Measurements from ENCODE around the gene LIN7A.

The LIN7A gene

DNA sequence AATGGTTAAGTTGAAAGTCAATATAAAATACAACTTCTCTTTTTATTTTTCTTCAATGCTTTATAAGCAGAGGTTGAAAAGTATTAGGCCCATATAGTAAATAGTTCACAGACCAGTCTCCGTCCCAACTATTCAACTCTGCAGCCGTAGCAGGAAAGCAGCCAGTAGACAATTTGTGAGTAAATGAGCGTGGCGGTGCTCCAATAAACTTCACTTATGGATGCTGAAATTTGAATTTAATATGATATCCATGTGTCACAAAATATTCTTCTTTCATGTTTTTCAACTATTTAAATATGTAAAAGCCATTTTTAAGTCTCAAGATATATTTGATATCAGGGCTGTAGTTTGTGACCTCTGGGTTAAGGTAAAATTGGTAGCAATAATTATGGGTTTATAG lies 17.7 kb downstream of the LIN7A start:
- DNase-seq (ENCODE audit: extremely low read depth, insufficient read length) = no peak
- H3K36me3 ChIP-seq (ENCODE audit: control insufficient read depth, insufficient read depth, low read length) = no peaks in the 10 kb centered on the region
- TF ChIP-seq, protein P1, sequence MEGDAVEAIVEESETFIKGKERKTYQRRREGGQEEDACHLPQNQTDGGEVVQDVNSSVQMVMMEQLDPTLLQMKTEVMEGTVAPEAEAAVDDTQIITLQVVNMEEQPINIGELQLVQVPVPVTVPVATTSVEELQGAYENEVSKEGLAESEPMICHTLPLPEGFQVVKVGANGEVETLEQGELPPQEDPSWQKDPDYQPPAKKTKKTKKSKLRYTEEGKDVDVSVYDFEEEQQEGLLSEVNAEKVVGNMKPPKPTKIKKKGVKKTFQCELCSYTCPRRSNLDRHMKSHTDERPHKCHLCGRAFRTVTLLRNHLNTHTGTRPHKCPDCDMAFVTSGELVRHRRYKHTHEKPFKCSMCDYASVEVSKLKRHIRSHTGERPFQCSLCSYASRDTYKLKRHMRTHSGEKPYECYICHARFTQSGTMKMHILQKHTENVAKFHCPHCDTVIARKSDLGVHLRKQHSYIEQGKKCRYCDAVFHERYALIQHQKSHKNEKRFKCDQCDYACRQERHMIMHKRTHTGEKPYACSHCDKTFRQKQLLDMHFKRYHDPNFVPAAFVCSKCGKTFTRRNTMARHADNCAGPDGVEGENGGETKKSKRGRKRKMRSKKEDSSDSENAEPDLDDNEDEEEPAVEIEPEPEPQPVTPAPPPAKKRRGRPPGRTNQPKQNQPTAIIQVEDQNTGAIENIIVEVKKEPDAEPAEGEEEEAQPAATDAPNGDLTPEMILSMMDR (IDR thresholded peaks at IDR 0.05; ENCODE audit: insufficient read depth, low read length, poor library complexity, severe bottlenecking) = no peak
- H3K27me3 ChIP-seq (replicated peaks; ENCODE audit: control insufficient read depth, insufficient read depth, low read length) = no peaks in the 10 kb centered on the region
- H3K4me3 ChIP-seq (replicated peaks; ENCODE audit: low read depth, low read length) = no peak overlapping the region

DNA sequence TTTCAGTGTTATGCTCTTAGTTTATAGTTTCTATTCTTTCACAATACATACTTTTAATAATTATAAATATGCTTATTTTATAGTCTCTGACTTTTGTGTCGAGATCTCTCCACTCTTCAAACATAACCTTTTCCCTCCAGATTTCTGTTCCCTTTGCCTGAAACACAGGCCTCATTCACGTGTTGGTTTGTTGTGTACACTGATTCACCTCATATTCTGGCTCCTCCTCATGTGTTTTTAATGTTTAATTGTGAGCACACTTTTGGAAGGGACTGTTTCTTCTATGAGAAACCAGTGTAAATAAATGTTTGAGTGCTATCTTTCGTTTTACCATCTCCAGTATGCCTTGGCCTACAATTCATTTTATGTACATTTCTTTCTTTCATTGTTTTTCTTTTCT lies 20.1 kb downstream of the LIN7A start:
- Histone ChIP-seq H3K4me3 (replicated peaks; ENCODE audit: low read depth, low read length) (no peak overlapping the region), H3K36me3 (ENCODE audit: control insufficient read depth, insufficient read depth, low read length) (no peaks in the 10 kb centered on the region), H3K27me3 (replicated peaks; ENCODE audit: control insufficient read depth, insufficient read depth, low read length) (no peaks in the 10 kb centered on the region)
- DNase-seq (ENCODE audit: extremely low read depth, insufficient read length) = no peak
- TF ChIP-seq, protein P1 (IDR thresholded peaks at IDR 0.05; ENCODE audit: insufficient read depth, low read length, poor library complexity, severe bottlenecking) = no peak

DNA sequence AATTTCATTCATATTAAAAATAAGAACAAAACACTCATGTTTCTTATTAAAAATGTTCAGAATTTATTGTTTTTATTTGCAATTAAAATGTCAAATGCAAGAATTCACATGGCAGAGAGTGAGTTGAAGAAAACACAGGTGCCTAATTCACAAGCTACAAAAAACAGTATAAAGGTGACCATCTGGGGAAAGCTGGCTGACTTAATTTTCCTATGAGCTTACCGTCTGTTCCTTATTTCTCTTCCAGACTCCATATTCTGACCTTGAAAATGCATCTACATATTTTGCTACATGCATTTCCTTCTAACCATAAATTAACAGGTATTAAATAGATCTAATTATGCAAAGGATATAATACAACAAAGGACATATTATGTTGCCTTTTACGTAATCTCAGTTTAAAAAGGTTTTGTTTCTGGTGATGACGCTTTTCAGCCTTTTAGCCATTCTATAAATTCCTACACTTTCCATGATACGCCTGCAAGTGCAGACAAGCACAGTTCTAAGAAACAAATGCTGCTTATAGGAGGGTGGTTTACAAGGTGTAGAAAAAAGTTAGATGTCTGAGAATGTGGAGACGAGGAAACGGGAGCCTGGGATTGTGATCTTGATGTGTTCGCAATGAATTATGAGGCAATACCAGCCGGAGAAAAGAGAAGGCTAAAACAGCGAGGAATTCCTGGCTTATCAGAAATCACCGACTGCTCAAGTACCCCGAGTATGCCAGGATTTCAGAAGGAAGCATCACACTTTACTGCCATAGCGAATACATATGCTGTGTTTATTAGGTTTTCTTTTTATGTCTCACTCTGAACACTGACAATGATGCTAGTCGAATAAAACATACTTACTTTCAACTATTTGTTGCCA lies 24.6 kb downstream of the LIN7A start:
- TF ChIP-seq, protein P1 (IDR thresholded peaks at IDR 0.05; ENCODE audit: insufficient read depth, low read length, poor library complexity, severe bottlenecking) = no peak
- Histone ChIP-seq H3K36me3 (ENCODE audit: control insufficient read depth, insufficient read depth, low read length) (no peaks in the 10 kb centered on the region), H3K4me3 (replicated peaks; ENCODE audit: low read depth, low read length) (no peak overlapping the region), H3K27me3 (replicated peaks; ENCODE audit: control insufficient read depth, insufficient read depth, low read length) (no peaks in the 10 kb centered on the region)
- no peak for DNase-seq (ENCODE audit: extremely low read depth, insufficient read length)

DNA sequence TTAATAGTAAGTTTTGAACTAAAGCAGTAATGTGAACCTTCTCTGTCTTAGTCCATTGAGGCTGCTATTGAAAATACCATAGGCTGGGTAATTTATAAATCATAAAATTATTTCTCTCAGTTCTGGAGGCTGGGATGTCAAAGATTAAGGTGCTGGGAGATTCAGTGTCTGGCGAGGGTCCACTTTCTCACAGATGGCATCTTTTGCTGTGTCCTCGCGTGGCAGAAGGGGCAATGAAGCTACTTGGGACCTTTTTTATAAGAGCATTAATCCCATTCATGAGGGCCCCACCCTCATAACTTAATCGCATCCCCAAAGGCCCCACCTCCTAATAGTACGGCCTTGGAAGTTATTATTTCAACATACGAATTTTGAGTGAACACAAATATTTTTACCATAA lies 28.4 kb downstream of the LIN7A start:
- Histone ChIP-seq H3K4me3 (replicated peaks; ENCODE audit: low read depth, low read length) (no peak overlapping the region), H3K27me3 (replicated peaks; ENCODE audit: control insufficient read depth, insufficient read depth, low read length) (no peaks in the 10 kb centered on the region), H3K36me3 (ENCODE audit: control insufficient read depth, insufficient read depth, low read length) (no peaks in the 10 kb centered on the region)
- TF ChIP-seq, protein P1 (IDR thresholded peaks at IDR 0.05; ENCODE audit: insufficient read depth, low read length, poor library complexity, severe bottlenecking) = no peak
- no peak for DNase-seq (ENCODE audit: extremely low read depth, insufficient read length)

DNA sequence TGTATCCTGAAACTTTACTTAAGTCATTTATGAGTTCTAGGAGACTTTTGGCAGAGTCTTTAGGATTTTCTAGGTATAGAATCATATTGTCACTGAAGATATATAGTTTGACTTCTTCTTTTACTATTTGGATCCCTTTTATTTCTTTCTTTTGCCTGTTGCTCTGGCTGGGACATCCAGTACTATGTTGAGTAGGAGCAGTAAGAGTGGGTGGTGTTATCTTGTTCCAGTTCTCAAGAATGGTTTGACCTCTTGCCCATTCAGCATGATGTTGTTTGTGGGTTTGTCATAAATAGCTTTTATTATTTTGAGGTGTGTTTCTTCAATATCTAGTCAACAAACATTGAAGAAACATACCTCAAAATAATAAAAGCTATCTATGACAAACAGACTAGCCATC lies 35.0 kb downstream of the LIN7A start:
- Histone ChIP-seq H3K36me3 (ENCODE audit: control insufficient read depth, insufficient read depth, low read length) (no peaks in the 10 kb centered on the region), H3K27me3 (replicated peaks; ENCODE audit: control insufficient read depth, insufficient read depth, low read length) (no peaks in the 10 kb centered on the region), H3K4me3 (replicated peaks; ENCODE audit: low read depth, low read length) (no peak overlapping the region)

More for the DNA sequence above, 35.0 kb downstream of the LIN7A start:
- TF ChIP-seq, protein P1 (IDR thresholded peaks at IDR 0.05; ENCODE audit: insufficient read depth, low read length, poor library complexity, severe bottlenecking) = no peak
- DNase-seq (ENCODE audit: extremely low read depth, insufficient read length) = no peak
